Activated CD8-positive, alpha-beta memory T cell treated with anti-CD3 and anti-CD28 coated beads for 36 hours (primary cell): Measurements from ENCODE around the gene CDR2L. TPM values are rescaled to one million over a fixed set of nuclear protein-coding genes. Genes with fewer than 3 reads are reported as not detected.
"Not testable (repeated sequence)": the region's sequence is repeated elsewhere in the genome, so short reads cannot be mapped to it uniquely, and the experiment has no call there.

Experiments used
- CTCF ChIA-PET: fragments of 350-600 bp; sonication (Branson Sonifier 250); formaldehyde crosslinking; loops from one replicate; lab custom pipeline; 2021; ENCODE audit warnings: antibody characterized with exemption; lab: Charles Lee
- POLR2A ChIA-PET: fragments of 350-600 bp; sonication (Branson Sonifier 250); formaldehyde crosslinking; loops from one replicate; lab custom pipeline; 2021; ENCODE audit warnings: antibody characterized with exemption; lab: Charles Lee
- total RNA-seq, 2 experiments: library from RNA; stranded (reverse); gene quantifications; one replicate each; pipeline ENCODE4 v1.2.3, GENCODE V29; 2021

CDR2L gene
- total RNA-seq, 2 experiments from 2014 or later, result 1.8 to 2.0 TPM

- POLR2A ChIA-PET, result no interaction called here
These were observed 31.7 kb downstream of the CDR2L start for GRCh38 chr17:75019146-75019545.

GRCh38 chr17:75019710-75020109 lies 32.3 kb downstream of the CDR2L start:
- CTCF ChIA-PET, result interaction anchor here (1.4 kb wide), 1 partner anchor 11 kb away, joined by 3 read pairs; no protein-coding TSS in a partner anchor
- POLR2A ChIA-PET, result no interaction called here

More at GRCh38 chr17:75019146-75019545, 31.7 kb downstream of the CDR2L start:
- CTCF ChIA-PET, result interaction anchor here (1.4 kb wide), 1 partner anchor 12 kb away, joined by 3 read pairs; no protein-coding TSS in a partner anchor

GRCh38 chr17:75020331-75021110 lies 33.1 kb downstream of the CDR2L start:
- ChIA-PET CTCF (no interaction called here), POLR2A (no interaction called here)

- ChIA-PET POLR2A (interaction anchor here (1.0 kb wide), 1 partner anchor 12 kb away, joined by 3 read pairs; the partner anchor contains the start of gene MRPL58), CTCF (interaction anchor here (1.2 to 2.1 kb wide), 2 partner anchors 11 to 12 kb away, joined by 3 to 7 read pairs; partner anchors contain the start of gene MRPL58)
These were observed 37.4 kb downstream of the CDR2L start for GRCh38 chr17:75024686-75025397.

- POLR2A ChIA-PET, result interaction anchor here (1.0 kb wide), 1 partner anchor 13 kb away, joined by 3 read pairs; the partner anchor contains the start of gene MRPL58
These were observed 37.9 kb downstream of the CDR2L start for GRCh38 chr17:75025398-75025734.

GRCh38 chr17:75026650-75027049 lies 39.2 kb downstream of the CDR2L start:
- CTCF ChIA-PET, result interaction anchor here (1.1 kb wide), 1 partner anchor 15 kb away, joined by 4 read pairs; no protein-coding TSS in a partner anchor
- POLR2A ChIA-PET, result not testable (repeated sequence)

More at GRCh38 chr17:75025398-75025734, 37.9 kb downstream of the CDR2L start:
- CTCF ChIA-PET, result interaction anchor here (1.1 to 1.2 kb wide), 2 partner anchors 10 to 14 kb away, joined by 3 to 4 read pairs; no protein-coding TSS in a partner anchor

GRCh38 chr17:75030161-75030560 lies 42.7 kb downstream of the CDR2L start:
- POLR2A ChIA-PET, result no interaction called here
- CTCF ChIA-PET, result no interaction called here

GRCh38 chr17:75031972-75032719 lies 44.7 kb downstream of the CDR2L start:
- CTCF ChIA-PET, result interaction anchor here (0.6 to 1.7 kb wide), 7 partner anchors 8 to 74 kb away, joined by 3 to 7 read pairs (median 3); partner anchors contain the start of gene MRPL58
- POLR2A ChIA-PET, result interaction anchor here (1.7 kb wide), 1 partner anchor 20 kb away, joined by 11 read pairs; the partner anchor contains the start of gene MRPL58

GRCh38 chr17:75032720-75033280 lies 45.4 kb downstream of the CDR2L start:
- POLR2A ChIA-PET, result interaction anchor here (1.7 to 2.4 kb wide), 2 partner anchors 14 to 20 kb away, joined by 7 to 11 read pairs; partner anchors contain the start of genes ATP5PD, KCTD2 and MRPL58
- CTCF ChIA-PET, result interaction anchor here (0.5 to 1.6 kb wide), 5 partner anchors 9 to 644 kb away, joined by 3 to 4 read pairs (median 3); partner anchors contain the start of gene MRPL58

- ChIA-PET POLR2A (interaction anchor here (0.6 to 2.4 kb wide), 5 partner anchors 13 to 822 kb away, joined by 3 to 16 read pairs (median 4); partner anchors contain the start of genes ATP5PD, KCTD2, MIF4GD and MRPL58), CTCF (interaction anchor here (0.6 to 3.0 kb wide), 5 partner anchors 14 to 169 kb away, joined by 3 to 9 read pairs (median 7); partner anchors contain the start of genes ATP5PD, KCTD2 and MRPL58)
These were observed 46.2 kb downstream of the CDR2L start for GRCh38 chr17:75033346-75034235.

- ChIA-PET POLR2A (interaction anchor here (0.6 to 2.4 kb wide), 5 partner anchors 12 to 821 kb away, joined by 3 to 16 read pairs (median 4); partner anchors contain the start of genes ATP5PD, KCTD2, MIF4GD and MRPL58), CTCF (interaction anchor here (0.6 to 3.0 kb wide), 7 partner anchors 13 to 168 kb away, joined by 3 to 9 read pairs (median 5); partner anchors contain the start of genes ATP5PD, JPT1, KCTD2 and MRPL58)
These were observed 46.9 kb downstream of the CDR2L start for GRCh38 chr17:75034236-75034908.

GRCh38 chr17:75036643-75037268 lies 49.3 kb downstream of the CDR2L start:
- ChIA-PET CTCF (interaction anchor here (0.5 to 3.0 kb wide), 5 partner anchors 11 to 77 kb away, joined by 3 to 7 read pairs (median 4); no protein-coding TSS in a partner anchor), POLR2A (no interaction called here)

GRCh38 chr17:75039238-75039637 lies 51.8 kb downstream of the CDR2L start:
- POLR2A ChIA-PET, result no interaction called here
- CTCF ChIA-PET, result no interaction called here

GRCh38 chr17:75041656-75042280 lies 54.3 kb downstream of the CDR2L start:
- ChIA-PET CTCF (interaction anchor here (0.6 to 0.7 kb wide), 2 partner anchors 35 to 53 kb away, joined by 3 read pairs; no protein-coding TSS in a partner anchor), POLR2A (interaction anchor here (0.7 kb wide), 1 partner anchor 21 kb away, joined by 3 read pairs; no protein-coding TSS in a partner anchor)

- CTCF ChIA-PET, POLR2A ChIA-PET: not testable (repeated sequence)
These were observed 56.4 kb downstream of the CDR2L start for GRCh38 chr17:75043789-75044188.
